Activated T-helper 9 cell treated with anti-CD3 and anti-CD28 coated beads, Interleukin-2, amount 50 U/mL, for 16 hours (primary cell): Measurements from ENCODE around the gene EXOSC2.
A peak's percentile ranks its signal among the peaks of the same experiment; 100 is the strongest.

Source experiments
- DNase-seq: peaks from one replicate; pipeline ENCODE4 v3.0.0-alpha.2; 2020; ENCODE audit warnings: low read depth

Gene EXOSC2

GRCh38 chr9:130693426-130694191 is at the start of gene EXOSC2:
EXOSC2 (plus strand) TSS chr9:130693780; CDS start chr9:130693792, 12 bp downstream.
- DNase-seq: peak; percentile 96

- DNase-seq: no peak
Observed at GRCh38 chr9:130651221-130651620, 42.4 kb upstream of the EXOSC2 start.

GRCh38 chr9:130651752-130652151 is 41.8 kb upstream of the EXOSC2 start:
- DNase-seq: no peak

- DNase-seq: no peak
Observed at GRCh38 chr9:130654879-130655278, 38.7 kb upstream of the EXOSC2 start.

- no peak for DNase-seq
Observed at GRCh38 chr9:130658893-130659698, 34.5 kb upstream of the EXOSC2 start.

- no peak for DNase-seq
Observed at GRCh38 chr9:130659699-130660248, 33.8 kb upstream of the EXOSC2 start.

GRCh38 chr9:130660326-130660682 is 33.3 kb upstream of the EXOSC2 start:
- no peak for DNase-seq

- DNase-seq: no peak
Observed at GRCh38 chr9:130660683-130661450, 32.7 kb upstream of the EXOSC2 start.

GRCh38 chr9:130661451-130662098 is 32.0 kb upstream of the EXOSC2 start:
- no peak for DNase-seq

- DNase-seq: no peak
Observed at GRCh38 chr9:130662099-130662969, 31.2 kb upstream of the EXOSC2 start.

- no peak for DNase-seq
Observed at GRCh38 chr9:130662970-130663257, 30.7 kb upstream of the EXOSC2 start.

- DNase-seq: no peak
Observed at GRCh38 chr9:130663258-130663976, 30.2 kb upstream of the EXOSC2 start.

GRCh38 chr9:130663977-130664250 is 29.7 kb upstream of the EXOSC2 start:
- DNase-seq: no peak

- no peak for DNase-seq
Observed at GRCh38 chr9:130664251-130665028, 29.1 kb upstream of the EXOSC2 start, which contains the start of gene PRDM12. PRDM12 (plus strand) TSS chr9:130664594; CDS start chr9:130664654, 60 bp downstream.

- DNase-seq: no peak
Observed at GRCh38 chr9:130665029-130665430, 28.6 kb upstream of the EXOSC2 start.

GRCh38 chr9:130665431-130666392 is 27.9 kb upstream of the EXOSC2 start:
- no peak for DNase-seq

GRCh38 chr9:130666393-130667119 is 27.0 kb upstream of the EXOSC2 start:
- DNase-seq: no peak

GRCh38 chr9:130667120-130667435 is 26.5 kb upstream of the EXOSC2 start:
- no peak for DNase-seq
